ENCODE measurements around the gene GDAP2.

The GDAP2 gene

DNA sequence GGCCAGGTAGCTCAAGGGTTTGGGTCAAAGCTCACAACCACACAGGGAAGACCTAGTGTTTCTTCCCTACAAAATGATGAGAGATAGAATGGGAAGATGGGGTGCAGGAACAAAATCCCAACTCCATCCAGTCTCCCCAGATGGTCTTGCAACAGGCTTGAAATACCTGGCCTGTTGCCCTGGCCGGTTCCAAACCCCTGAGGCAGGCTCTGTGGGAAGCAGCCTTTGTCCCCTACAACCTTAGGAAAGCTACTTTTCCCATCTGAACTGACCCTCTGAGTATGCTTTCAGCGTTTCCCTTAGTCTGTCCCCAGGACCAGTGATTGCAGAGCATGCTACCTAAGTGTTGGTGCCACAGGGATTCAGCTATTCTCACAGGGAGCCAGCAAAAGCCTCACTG lies 104.0 kb downstream of the GDAP2 start:
- TF ChIP-seq, protein P1, sequence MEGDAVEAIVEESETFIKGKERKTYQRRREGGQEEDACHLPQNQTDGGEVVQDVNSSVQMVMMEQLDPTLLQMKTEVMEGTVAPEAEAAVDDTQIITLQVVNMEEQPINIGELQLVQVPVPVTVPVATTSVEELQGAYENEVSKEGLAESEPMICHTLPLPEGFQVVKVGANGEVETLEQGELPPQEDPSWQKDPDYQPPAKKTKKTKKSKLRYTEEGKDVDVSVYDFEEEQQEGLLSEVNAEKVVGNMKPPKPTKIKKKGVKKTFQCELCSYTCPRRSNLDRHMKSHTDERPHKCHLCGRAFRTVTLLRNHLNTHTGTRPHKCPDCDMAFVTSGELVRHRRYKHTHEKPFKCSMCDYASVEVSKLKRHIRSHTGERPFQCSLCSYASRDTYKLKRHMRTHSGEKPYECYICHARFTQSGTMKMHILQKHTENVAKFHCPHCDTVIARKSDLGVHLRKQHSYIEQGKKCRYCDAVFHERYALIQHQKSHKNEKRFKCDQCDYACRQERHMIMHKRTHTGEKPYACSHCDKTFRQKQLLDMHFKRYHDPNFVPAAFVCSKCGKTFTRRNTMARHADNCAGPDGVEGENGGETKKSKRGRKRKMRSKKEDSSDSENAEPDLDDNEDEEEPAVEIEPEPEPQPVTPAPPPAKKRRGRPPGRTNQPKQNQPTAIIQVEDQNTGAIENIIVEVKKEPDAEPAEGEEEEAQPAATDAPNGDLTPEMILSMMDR (conservative IDR thresholded peaks at IDR 0.05; ENCODE audit: control insufficient read depth, insufficient read depth, low read depth, low read length) = no peak
- no peak overlapping the region for H3K4me3 ChIP-seq (ENCODE audit: control insufficient read depth, low read depth, low read length)
- peak; percentile 36 for DNase-seq (ENCODE audit: low read depth)

DNA sequence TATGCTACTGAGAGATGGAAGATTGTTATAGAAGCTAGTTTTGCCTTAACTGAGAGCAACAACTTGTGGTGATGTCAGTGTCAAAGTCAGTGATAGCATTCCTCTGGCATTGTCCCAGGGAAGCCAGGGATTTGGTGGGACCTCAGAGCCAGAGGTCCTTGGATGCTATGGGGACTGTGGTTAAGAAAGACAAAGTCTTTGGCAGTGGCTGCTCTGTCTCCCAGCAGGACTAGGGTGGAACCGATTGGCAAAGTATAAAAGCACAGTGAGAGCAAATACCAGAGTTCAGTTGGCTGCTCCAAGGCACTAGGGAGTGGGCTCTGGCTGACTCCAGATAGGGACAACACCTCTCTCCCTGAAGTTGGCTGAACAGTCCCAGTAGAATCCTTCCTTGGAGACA lies 104.8 kb downstream of the GDAP2 start:
- TF ChIP-seq, protein P1 (conservative IDR thresholded peaks at IDR 0.05; ENCODE audit: control insufficient read depth, insufficient read depth, low read depth, low read length) = no peak
- H3K4me3 ChIP-seq (ENCODE audit: control insufficient read depth, low read depth, low read length) = no peak overlapping the region
- DNase-seq (ENCODE audit: low read depth) = peak; percentile 19

DNA sequence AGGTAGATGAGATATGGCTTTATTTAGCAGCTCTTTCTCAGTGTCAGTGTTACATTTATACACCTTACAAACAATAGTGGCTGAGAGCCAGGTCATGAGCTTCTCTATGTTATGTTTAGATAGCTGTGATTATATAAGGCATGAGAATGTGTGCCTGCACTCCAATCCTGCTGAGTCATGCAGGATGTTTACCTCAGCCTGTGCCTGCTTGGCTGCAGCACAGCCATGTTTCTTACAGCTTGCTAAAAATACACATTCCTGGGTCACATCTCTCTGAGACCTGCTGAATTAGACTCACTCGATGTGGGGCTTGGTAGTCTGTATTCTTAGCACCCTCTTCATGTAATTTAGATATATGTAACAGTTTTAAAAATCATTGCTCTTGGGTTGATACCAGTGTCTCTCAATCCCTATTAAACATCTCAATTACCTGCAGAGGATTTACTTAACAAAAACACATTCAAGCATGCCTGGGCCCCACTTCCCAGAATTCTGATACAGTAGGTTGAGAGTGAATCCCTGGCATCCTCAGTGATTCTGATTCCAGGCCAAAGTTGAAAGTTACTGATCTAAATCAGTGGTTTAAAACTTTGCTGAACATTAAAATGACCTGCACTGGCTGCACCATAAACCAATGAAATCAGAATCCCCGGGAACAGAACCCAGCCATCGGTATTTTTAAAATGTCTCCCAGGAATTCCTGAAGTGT lies 107.5 kb downstream of the GDAP2 start:
- TF ChIP-seq, protein P1 (conservative IDR thresholded peaks at IDR 0.05; ENCODE audit: control insufficient read depth, insufficient read depth, low read depth, low read length) = no peak
- DNase-seq (ENCODE audit: low read depth) = peak; percentile 92
- no peak overlapping the region for H3K4me3 ChIP-seq (ENCODE audit: control insufficient read depth, low read depth, low read length)

DNA sequence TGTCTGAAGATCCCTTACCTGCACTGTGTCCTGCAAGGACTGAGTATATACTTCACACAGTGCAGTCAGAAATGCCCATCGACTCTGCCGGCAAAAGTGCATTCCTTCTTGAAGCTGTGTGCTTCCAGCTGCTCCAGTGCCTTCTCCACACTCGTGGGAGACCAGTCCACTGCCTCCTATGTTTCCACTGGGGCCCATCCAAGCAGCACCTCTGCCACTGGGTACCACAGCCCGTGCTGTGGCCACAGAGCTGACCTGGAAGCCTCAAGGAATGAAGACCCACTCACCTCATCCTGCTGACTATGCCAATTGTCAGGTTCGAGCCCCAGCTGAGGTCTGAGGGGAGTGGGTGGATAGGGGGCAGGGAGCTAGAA lies 108.1 kb downstream of the GDAP2 start:
- H3K4me3 ChIP-seq (ENCODE audit: control insufficient read depth, low read depth, low read length) = no peak overlapping the region
- DNase-seq (ENCODE audit: low read depth) = no peak
- TF ChIP-seq, protein P1 (conservative IDR thresholded peaks at IDR 0.05; ENCODE audit: control insufficient read depth, insufficient read depth, low read depth, low read length) = no peak

DNA sequence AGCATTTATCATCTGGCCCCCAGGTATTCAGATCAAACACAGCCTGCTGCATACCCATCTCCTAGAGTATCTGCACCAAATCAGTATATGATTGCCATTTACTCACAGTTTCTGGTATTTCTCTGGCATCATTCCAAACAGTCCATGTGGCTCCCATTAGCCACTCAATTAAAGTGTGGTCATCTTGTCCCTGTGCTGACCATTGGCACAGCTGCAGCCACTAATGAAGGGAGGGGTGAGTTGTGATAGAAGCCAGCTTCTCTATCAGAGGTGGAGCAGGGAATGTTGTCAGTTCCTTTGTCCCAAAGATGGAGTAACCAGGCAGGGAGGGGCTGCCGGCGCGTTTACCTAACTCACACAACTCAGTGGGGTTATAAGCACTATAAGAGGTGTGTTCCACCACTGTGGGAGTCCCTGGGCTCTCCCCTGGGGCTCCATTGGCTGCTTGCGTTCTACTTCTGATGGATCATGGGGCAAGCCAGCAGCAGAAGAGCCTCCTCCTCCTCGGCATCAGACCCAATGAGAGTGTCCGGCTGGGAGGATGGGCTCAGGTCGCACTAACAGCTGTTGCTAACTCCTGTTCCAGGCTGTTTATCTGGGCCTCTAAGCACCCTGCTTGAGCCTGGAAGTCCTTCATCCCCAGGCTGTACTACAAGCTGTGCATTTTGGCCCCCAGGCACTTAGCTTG lies 108.6 kb downstream of the GDAP2 start:
- H3K4me3 ChIP-seq (ENCODE audit: control insufficient read depth, low read depth, low read length) = no peak overlapping the region
- peak; percentile 77 for DNase-seq (ENCODE audit: low read depth)
- TF ChIP-seq, protein P1 (conservative IDR thresholded peaks at IDR 0.05; ENCODE audit: control insufficient read depth, insufficient read depth, low read depth, low read length) = no peak

DNA sequence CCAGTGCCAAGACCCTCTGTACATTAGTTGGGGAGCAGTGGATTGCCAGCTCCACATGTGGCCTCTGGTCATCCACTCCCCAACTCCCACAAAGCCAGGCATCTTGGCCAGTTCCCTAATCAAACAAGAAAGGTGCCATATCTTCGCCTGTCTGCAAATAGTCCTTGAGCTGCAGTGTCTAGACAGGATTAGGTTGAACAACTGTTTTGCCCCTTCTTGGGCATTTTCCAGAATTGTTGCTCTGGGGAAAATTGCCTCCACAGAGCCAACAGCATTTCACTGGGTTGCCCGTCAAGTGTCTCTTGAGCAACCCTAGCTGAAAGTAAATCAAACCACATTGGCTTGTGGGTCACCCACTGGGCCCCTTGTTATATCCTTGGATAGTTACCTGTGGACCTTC lies 109.3 kb downstream of the GDAP2 start:
- DNase-seq (ENCODE audit: low read depth) = no peak
- TF ChIP-seq, protein P1 (conservative IDR thresholded peaks at IDR 0.05; ENCODE audit: control insufficient read depth, insufficient read depth, low read depth, low read length) = no peak
- no peak overlapping the region for H3K4me3 ChIP-seq (ENCODE audit: control insufficient read depth, low read depth, low read length)
